Measurements from ENCODE around the gene MACO1.
"Not testable (repeated sequence)": the region's sequence is repeated elsewhere in the genome, so short reads cannot be mapped to it uniquely, and the experiment has no call there.

DNA sequence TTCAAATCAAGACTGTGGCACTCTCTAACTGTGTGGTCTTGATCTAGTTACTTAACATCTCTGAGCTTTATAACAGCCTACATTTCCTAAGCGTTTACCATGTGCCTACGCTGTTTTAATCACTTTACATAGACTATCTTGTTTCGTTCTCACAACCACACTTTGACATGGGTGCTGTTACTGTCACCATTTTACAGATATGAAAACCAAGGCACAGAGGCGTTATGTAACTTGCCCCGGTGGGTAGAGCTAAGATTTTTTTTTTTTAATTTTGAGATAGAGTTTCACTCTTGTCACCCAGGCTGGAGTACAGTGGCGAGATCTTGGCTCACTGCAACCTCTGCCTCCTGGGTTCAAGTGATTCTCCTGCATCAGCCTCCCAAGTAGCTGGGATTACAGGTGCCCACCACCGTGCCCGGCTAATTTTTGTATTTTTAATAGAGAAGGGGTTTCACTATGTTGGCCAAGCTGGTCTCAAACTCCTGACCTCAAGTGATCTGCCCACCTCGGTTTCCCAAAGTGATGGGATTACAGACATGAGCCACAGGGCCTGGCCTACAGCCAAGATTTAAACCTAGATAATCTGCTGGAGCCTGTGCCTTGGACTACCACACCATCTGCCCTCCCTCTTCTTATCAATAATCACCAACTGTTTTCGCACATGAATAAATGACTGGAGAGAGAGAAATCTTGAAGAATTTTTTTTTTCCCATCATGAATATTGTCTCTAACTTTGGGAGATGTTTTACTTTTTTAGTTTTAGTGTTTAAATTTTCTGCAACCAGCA is 20.9 kb upstream of the MACO1 start:
- not testable (repeated sequence) for TF ChIP-seq EZH2 (IDR thresholded peaks at IDR 0.05; ENCODE audit: insufficient read depth, poor library complexity, severe bottlenecking); EZH2phosphoT487 (IDR thresholded peaks at IDR 0.05; ENCODE audit: insufficient read depth, low read depth)

Measured in GM23248 (cell line).